ENCODE results near the gene KRT34.

Gene KRT34

DNA sequence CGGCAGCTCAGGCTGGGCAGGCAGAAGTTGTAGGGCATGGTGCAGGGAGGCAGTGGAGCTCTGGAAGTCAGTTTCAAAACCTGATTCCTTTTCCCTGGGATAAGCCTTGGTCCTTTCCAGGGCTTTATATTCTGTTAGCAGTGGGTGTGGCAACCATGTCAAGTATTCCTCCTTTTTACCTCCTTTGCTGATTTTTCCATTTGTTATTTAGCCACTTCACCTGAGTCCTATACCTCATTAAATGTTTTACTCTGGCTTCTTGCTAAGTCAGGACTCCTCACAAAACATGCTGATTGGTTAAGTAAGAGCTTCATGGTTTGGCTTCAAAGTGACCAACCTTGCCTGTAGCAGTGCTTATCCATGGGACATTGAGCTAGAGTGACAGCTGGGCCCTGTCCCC lies 12.4 kb downstream of the KRT34 start, which contains the start of gene KRT33B:
TSS of gene KRT33B (minus strand) at position 101 of the 400 bp plus-strand sequence. CDS start at position 38, 63 bp downstream.
- TF ChIP-seq, protein P1, sequence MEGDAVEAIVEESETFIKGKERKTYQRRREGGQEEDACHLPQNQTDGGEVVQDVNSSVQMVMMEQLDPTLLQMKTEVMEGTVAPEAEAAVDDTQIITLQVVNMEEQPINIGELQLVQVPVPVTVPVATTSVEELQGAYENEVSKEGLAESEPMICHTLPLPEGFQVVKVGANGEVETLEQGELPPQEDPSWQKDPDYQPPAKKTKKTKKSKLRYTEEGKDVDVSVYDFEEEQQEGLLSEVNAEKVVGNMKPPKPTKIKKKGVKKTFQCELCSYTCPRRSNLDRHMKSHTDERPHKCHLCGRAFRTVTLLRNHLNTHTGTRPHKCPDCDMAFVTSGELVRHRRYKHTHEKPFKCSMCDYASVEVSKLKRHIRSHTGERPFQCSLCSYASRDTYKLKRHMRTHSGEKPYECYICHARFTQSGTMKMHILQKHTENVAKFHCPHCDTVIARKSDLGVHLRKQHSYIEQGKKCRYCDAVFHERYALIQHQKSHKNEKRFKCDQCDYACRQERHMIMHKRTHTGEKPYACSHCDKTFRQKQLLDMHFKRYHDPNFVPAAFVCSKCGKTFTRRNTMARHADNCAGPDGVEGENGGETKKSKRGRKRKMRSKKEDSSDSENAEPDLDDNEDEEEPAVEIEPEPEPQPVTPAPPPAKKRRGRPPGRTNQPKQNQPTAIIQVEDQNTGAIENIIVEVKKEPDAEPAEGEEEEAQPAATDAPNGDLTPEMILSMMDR (IDR thresholded peaks at IDR 0.05; ENCODE audit: control insufficient read depth, insufficient read depth, low read depth, low read length, missing control alignments) = no peak
- no peak within 1 kb of the TSS for H3K4me3 ChIP-seq (ENCODE audit: control insufficient read depth, low read depth, low read length)
- no peak for DNase-seq (ENCODE audit: low read depth)

DNA sequence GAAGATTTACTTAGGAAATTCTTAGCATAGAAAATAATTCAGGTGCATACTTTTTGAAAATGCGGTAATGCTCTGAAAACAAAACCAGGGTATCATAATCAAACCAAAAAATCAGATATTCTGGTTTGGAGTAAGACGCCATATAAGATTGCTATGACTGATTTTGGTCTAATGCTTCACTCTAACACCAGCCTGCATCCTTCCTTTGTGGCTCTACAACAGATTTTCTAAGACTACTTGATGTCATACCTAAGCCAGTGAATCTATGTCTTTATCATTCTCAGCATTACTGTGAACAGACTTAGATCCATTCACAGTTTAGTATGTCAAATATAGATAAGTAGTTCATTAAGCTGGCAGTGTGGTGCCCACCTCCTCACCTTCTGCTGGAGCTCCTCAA lies 13.1 kb downstream of the KRT34 start:
- H3K4me3 ChIP-seq (ENCODE audit: control insufficient read depth, low read depth, low read length) = no peak overlapping the region
- no peak for DNase-seq (ENCODE audit: low read depth)
- TF ChIP-seq, protein P1 (IDR thresholded peaks at IDR 0.05; ENCODE audit: control insufficient read depth, insufficient read depth, low read depth, low read length, missing control alignments) = no peak

DNA sequence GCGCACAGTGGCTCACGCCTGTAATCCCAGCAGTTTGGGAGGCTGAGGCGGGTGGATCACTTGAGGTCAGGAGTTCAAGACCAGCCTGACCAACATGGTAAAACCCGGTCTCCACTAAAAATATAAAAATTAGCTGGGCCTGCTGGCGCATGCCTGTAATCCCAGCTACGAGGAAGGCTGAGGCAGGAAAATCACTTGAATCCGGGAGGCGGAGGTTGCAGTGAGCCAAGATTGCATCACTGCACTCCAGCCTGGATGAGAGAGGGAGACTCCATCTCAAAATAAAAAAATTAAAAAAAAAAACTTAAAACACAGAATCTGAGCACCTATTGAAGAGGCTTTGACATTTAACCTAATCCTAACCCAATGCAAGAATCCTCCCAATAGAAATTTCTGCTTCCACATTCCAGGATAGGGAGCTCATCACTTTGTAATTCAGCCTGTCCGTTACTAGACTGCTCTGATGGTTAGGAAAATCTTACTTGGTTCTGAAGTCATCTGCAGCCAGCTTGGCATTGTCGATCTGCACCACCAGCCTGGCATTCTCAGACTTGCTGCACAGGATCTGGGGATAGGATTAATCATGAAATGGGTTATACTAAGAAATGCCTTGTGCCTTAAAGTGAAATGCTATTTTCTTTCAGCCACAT lies 14.6 kb downstream of the KRT34 start:
- DNase-seq (ENCODE audit: low read depth) = peak; percentile 79
- H3K4me3 ChIP-seq (ENCODE audit: control insufficient read depth, low read depth, low read length) = no peak overlapping the region
- TF ChIP-seq, protein P1 (IDR thresholded peaks at IDR 0.05; ENCODE audit: control insufficient read depth, insufficient read depth, low read depth, low read length, missing control alignments) = no peak

DNA sequence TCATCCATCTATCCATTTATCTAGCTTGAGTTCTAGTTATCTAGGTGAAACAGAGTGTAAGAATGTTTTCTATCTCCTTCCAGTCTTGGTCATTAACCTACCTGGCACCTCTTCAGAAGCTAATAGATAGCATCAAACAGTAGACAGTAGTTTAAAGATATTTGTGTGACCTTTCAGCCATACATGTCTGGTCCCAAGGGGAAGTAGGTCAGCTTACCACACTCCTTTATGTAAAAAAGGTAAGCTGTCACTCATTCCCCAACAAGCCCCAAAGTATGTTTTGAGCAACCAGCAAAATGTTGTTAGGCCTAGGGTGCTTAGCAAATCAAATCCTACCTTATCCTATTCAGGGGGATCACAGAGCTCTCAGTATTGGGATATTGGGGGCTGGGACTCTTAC lies 16.0 kb downstream of the KRT34 start:
- TF ChIP-seq, protein P1 (IDR thresholded peaks at IDR 0.05; ENCODE audit: control insufficient read depth, insufficient read depth, low read depth, low read length, missing control alignments) = no peak
- no peak overlapping the region for H3K4me3 ChIP-seq (ENCODE audit: control insufficient read depth, low read depth, low read length)
- DNase-seq (ENCODE audit: low read depth) = no peak

DNA sequence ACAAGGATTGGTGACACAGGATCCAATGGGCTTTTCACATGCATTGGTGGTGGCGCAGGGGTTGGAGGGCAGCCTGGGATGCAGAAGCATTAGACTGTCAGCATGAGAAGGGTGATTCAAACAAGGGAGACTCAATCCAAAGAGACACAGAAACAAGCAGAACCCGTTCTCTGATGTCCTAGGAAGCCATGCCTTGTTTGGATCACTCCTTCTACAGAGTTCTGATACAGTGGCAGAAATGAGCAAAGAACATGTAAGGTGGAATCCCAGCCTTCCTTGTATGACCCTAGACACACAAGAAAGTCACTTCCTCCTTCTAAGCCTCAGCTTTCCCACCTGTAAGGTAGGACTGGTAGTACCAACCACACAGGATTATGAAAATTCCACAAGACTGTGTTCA lies 18.2 kb downstream of the KRT34 start:
- H3K4me3 ChIP-seq (ENCODE audit: control insufficient read depth, low read depth, low read length) = no peak overlapping the region
- DNase-seq (ENCODE audit: low read depth) = no peak
- TF ChIP-seq, protein P1 (IDR thresholded peaks at IDR 0.05; ENCODE audit: control insufficient read depth, insufficient read depth, low read depth, low read length, missing control alignments) = no peak

DNA sequence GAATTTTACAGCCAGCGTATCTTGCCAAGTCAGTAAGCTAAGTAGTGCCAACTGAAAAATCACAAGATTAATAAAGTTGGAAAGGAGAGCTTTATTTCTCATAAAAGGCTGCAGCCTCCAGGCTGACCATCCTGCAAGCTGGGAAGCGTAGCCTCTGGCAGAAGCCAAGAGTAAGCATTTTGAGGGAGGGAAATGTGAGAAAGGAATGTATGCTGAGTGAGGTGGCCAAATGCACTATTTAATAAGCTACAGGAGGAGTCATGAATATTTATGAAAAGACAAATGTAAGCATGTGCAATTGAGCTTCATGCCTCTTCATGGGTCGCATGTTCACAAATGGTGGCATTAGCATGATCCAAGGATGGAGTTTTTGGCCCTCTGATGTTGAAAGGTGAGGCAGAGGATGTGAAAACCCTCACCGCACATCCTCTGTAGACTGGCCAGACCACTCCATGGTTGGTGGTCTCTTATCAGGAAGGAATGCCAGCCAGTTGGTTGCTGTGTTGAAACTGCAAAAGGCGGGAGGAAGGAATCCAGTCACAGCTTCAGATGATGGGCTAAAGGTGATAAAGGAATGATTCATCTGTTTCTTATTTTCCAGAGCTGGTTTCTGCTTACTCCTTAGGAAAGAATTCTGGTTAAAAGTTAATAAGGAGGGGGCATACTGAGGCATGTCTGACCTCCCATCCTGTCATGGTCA lies 21.7 kb downstream of the KRT34 start:
- no peak overlapping the region for H3K4me3 ChIP-seq (ENCODE audit: control insufficient read depth, low read depth, low read length)
- DNase-seq (ENCODE audit: low read depth) = peak; percentile 72
- TF ChIP-seq, protein P1 (IDR thresholded peaks at IDR 0.05; ENCODE audit: control insufficient read depth, insufficient read depth, low read depth, low read length, missing control alignments) = no peak

Data from AG09309 (cell line).